SJSA1 (cell line): ENCODE measurements around the gene MYO15B. TPM values are rescaled to one million over a fixed set of nuclear protein-coding genes. Genes with fewer than 3 reads are reported as not detected.
"Not testable (repeated sequence)": the region's sequence is repeated elsewhere in the genome, so short reads cannot be mapped to it uniquely, and the experiment has no call there.

Source experiments
- DNase-seq, 2 experiments: peaks; one replicate each; pipeline ENCODE4 v3.0.0-alpha.2; 2015 to 2020; ENCODE audit warnings: low spot score in 2 of 2, low read depth in 1 of 2
- H3K27ac ChIP-seq: fragments of 250-450 bp; sonication (Bioruptor Pico); 2 replicates; pipeline ENCODE4 v1.5.1; 2020; ENCODE audit warnings: mild to moderate bottlenecking, moderate library complexity
- H3K27me3 ChIP-seq: fragments of 250-450 bp; sonication (Bioruptor Pico); replicated peaks from 2 replicates; pipeline ENCODE4 v1.5.1; 2020; ENCODE audit warnings: mild to moderate bottlenecking, moderate library complexity
- H3K36me3 ChIP-seq: fragments of 250-450 bp; sonication (Bioruptor Pico); 2 replicates; pipeline ENCODE4 v1.5.1; 2020; ENCODE audit warnings: mild to moderate bottlenecking
- H3K4me1 ChIP-seq: fragments of 250-450 bp; sonication (Bioruptor Pico); replicated peaks from 2 replicates; pipeline ENCODE4 v1.6.1; 2021; ENCODE audit warnings: mild to moderate bottlenecking
- H3K4me3 ChIP-seq: fragments of 250-450 bp; sonication (Bioruptor Pico); 2 replicates; pipeline ENCODE4 v1.5.1; 2020; ENCODE audit warnings: mild to moderate bottlenecking
- H3K9me3 ChIP-seq: fragments of 250-450 bp; sonication (Bioruptor Pico); replicated peaks from 2 replicates; pipeline ENCODE4 v1.5.1; 2020; ENCODE audit warnings: mild to moderate bottlenecking
- total RNA-seq: library from RNA; depleted of rRNA; stranded (reverse); fragments of >200 nt; shearing (Covaris generic); gene quantifications from 2 replicates; pipeline ENCODE4 v1.2.3, GENCODE V29; 2014

MYO15B gene
- total RNA-seq, 1 experiment from 2014 or later = 0.03 TPM

DNA sequence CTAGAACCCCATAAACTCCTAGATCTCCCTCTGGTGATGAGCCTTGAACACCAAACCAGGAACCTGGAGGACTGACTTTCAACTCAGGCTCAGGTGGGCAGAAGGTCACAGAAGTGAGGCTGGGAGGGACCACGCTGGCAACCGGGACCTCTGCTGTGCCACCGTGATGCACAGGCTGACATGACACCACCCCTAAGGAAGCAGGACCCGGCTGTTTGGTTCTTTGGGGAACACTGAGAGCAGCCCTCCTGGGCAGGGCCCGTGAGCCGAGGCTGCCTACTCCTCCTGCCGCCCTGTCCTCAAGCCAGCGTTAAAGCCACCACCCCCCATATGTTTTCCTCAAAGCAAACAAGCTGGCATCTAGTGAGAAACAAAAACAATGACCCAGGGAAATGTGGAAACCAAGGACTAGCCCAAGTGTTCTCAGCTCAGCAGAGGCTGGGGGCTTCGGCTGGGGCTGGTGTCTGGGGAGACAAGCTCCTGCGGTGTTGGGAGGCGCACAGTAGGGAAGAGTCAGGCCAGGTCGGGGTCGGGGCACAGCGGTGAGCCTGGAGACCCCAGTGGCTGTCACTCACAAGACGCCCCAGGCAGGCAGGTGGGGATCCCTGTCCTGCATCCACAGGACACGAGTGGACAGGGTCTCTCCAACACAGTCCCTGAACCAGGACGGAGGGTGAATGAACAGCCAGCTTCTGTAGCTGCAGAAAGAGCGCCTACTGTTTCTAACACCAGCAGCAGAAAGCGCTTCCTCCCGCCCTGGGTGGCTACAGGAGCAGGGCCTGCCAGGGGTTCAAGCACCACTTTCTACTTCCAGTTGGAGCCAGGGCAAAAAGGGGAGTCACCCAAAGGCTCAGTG is 47.4 kb downstream of the MYO15B start:
- Histone ChIP-seq H3K4me3 (no peak overlapping the region), H3K27ac (no peak overlapping the region), H3K27me3 (no peaks in the 10 kb centered on the region), H3K9me3 (no peaks in the 10 kb centered on the region), H3K36me3 (peaks cover 26% of the 10 kb centered on the region; the same call in 1 of the 2 replicates), H3K4me1 (peaks cover 17% of the 10 kb centered on the region)
- no peak for DNase-seq

DNA sequence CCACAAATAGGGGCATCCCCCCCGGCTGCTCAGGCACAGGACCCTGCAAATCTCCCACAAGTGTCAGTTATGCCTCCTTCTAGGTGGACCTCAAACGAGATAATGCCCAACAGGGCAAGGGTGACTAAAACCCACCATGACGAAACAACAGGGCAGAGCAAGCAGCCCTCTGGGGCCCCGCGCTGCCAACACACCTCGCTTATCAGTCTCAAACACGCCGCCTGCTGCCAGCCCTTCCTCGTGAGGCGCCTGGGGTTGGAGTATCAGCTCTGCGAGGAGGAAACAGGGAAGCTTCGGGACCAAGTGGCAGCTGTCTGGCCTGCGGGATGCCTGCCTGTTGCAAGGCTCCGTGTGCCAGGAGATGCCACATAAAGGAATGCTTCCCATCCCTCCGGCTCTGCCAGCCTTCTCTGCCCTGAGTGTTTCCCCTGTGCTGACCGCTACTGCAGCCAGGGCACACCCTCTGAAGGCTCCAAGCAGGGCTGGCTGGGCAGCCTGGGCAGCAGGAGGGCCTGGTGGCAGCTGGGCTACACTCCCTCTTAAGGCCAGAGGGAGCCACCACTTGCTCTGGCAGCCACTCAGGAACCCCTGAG is 48.1 kb downstream of the MYO15B start:
- H3K27me3 ChIP-seq = no peaks in the 10 kb centered on the region

GRCh38 chr17:75636381-75637142 is 49.0 kb downstream of the MYO15B start:
- Histone ChIP-seq H3K4me1 (peaks cover 17% of the 10 kb centered on the region), H3K9me3 (no peaks in the 10 kb centered on the region), H3K27ac (no peak overlapping the region), H3K4me3 (no peak overlapping the region), H3K36me3 (peaks cover 27% of the 10 kb centered on the region), H3K27me3 (no peaks in the 10 kb centered on the region)
- DNase-seq = no peak

More for the DNA sequence above, 48.1 kb downstream of the MYO15B start:
- peaks cover 17% of the 10 kb centered on the region for H3K4me1 ChIP-seq
- DNase-seq = no peak
- H3K36me3 ChIP-seq = peaks cover 28% of the 10 kb centered on the region
- no peaks in the 10 kb centered on the region for H3K9me3 ChIP-seq
- no peak overlapping the region for H3K27ac ChIP-seq
- H3K4me3 ChIP-seq = no peak overlapping the region

- H3K27ac ChIP-seq = no peak overlapping the region
- H3K27me3 ChIP-seq = no peaks in the 10 kb centered on the region
- H3K4me3 ChIP-seq = no peak overlapping the region
- peaks cover 26% of the 10 kb centered on the region for H3K36me3 ChIP-seq
- DNase-seq = no peak
- peaks cover 17% of the 10 kb centered on the region for H3K4me1 ChIP-seq
- no peaks in the 10 kb centered on the region for H3K9me3 ChIP-seq
These were observed 49.5 kb downstream of the MYO15B start for GRCh38 chr17:75637143-75637538.

GRCh38 chr17:75637551-75637950 is 50.0 kb downstream of the MYO15B start:
- Histone ChIP-seq H3K9me3 (no peaks in the 10 kb centered on the region), H3K27me3 (no peaks in the 10 kb centered on the region), H3K36me3 (peaks cover 27% of the 10 kb centered on the region), H3K4me1 (peaks cover 17% of the 10 kb centered on the region), H3K27ac (no peak overlapping the region), H3K4me3 (no peak overlapping the region)
- no peak for DNase-seq

DNA sequence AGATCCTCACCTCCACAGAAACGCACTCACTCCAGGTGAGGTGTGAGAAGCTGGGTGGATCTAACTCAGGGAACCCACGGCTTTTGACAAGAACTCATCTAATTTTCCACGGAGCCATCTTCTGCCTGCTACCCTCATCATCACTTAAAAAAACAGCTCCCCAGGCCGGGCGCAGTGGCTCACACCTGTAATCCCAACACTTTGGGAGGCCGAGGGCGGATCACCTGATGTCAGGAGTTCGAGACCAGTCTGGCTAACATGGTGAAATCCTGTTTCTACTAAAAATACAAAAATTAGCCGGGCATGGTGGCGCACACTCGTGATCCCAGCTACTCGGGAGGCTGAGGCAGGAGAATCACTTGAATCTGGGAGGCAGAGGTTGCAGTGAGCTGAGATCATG is 50.4 kb downstream of the MYO15B start:
- H3K27me3 ChIP-seq = not testable (repeated sequence)

GRCh38 chr17:75638893-75639292 is 51.3 kb downstream of the MYO15B start:
- peaks cover 4% of the 10 kb centered on the region for H3K4me1 ChIP-seq
- H3K27me3 ChIP-seq = no peaks in the 10 kb centered on the region
- DNase-seq = no peak
- no peak overlapping the region for H3K4me3 ChIP-seq
- no peaks in the 10 kb centered on the region for H3K9me3 ChIP-seq
- H3K36me3 ChIP-seq = peaks cover 39% of the 10 kb centered on the region
- no peak overlapping the region for H3K27ac ChIP-seq

More for the DNA sequence above, 50.4 kb downstream of the MYO15B start:
- not testable (repeated sequence) for H3K9me3 ChIP-seq, H3K27ac ChIP-seq, H3K4me3 ChIP-seq, DNase-seq
- Histone ChIP-seq H3K36me3 (peaks cover 32% of the 10 kb centered on the region), H3K4me1 (peaks cover 13% of the 10 kb centered on the region)

DNA sequence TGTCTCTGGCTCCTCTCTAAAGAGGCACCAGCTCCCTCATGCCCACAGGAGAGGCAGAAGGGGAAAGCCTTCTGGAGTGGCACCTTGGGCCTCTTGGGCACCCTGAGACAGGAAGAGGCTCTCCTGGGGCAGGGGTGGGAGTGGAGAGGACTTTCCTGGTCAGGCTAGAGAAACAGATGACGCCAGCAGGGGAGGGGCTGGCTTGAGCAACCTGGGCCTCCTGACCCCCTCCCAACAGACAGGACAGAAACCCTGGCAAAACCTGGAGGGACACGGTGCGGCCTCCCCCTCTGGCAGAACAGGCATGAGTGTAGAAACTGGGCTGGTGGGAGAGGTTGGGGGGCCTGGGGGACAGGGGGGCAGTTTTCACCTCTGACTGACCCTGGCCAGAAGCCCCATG is 51.7 kb downstream of the MYO15B start:
- peaks cover 42% of the 10 kb centered on the region for H3K36me3 ChIP-seq
- DNase-seq = no peak
- H3K27ac ChIP-seq = no peak overlapping the region

GRCh38 chr17:75639771-75640555 is 52.4 kb downstream of the MYO15B start:
- no peak for DNase-seq
- no peak overlapping the region for H3K27ac ChIP-seq
- peaks cover 42% of the 10 kb centered on the region for H3K36me3 ChIP-seq
- H3K4me3 ChIP-seq = no peak overlapping the region
- H3K4me1 ChIP-seq = no peaks in the 10 kb centered on the region
- H3K9me3 ChIP-seq = no peaks in the 10 kb centered on the region
- no peaks in the 10 kb centered on the region for H3K27me3 ChIP-seq

More for the DNA sequence above, 51.7 kb downstream of the MYO15B start:
- H3K27me3 ChIP-seq = no peaks in the 10 kb centered on the region
- no peaks in the 10 kb centered on the region for H3K4me1 ChIP-seq
- no peak overlapping the region for H3K4me3 ChIP-seq
- no peaks in the 10 kb centered on the region for H3K9me3 ChIP-seq

DNA sequence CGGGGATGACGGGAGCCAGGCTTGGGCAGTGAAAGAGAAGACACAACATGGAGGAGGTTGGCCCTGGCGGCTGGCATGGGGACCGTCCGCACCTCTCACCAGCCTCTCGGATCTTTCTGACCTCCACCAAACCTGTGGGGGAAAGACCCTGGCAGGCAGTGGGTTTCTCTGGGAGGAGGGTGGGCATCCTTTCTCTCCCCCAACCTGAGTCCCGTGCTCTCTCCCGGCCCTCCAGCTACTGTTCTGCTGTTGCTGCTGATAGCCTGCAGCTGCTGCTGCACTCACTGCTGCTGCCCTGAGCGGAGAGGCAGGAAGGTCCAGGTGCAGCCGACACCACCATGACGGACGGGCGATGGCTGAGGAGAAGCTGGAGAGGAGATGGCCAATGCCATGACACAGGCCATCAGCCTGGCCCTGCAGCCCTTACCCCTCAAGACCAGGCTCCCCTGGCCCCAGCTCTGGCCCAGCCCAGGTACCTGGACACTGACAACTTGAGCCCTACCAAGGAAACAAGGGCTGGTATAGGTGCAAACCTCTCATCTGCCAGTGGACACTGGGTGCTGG is 53.0 kb downstream of the MYO15B start:
- no peaks in the 10 kb centered on the region for H3K9me3 ChIP-seq
- H3K27me3 ChIP-seq = no peaks in the 10 kb centered on the region
- no peaks in the 10 kb centered on the region for H3K4me1 ChIP-seq
- DNase-seq = no peak
- H3K27ac ChIP-seq = no peak overlapping the region
- H3K36me3 ChIP-seq = peaks cover 42% of the 10 kb centered on the region
- no peak overlapping the region for H3K4me3 ChIP-seq

- Histone ChIP-seq H3K27ac (no peak overlapping the region), H3K4me1 (no peaks in the 10 kb centered on the region), H3K27me3 (no peaks in the 10 kb centered on the region), H3K9me3 (no peaks in the 10 kb centered on the region), H3K4me3 (no peak overlapping the region), H3K36me3 (peaks cover 42% of the 10 kb centered on the region)
- DNase-seq = no peak
These were observed 53.7 kb downstream of the MYO15B start for GRCh38 chr17:75641343-75641742.

DNA sequence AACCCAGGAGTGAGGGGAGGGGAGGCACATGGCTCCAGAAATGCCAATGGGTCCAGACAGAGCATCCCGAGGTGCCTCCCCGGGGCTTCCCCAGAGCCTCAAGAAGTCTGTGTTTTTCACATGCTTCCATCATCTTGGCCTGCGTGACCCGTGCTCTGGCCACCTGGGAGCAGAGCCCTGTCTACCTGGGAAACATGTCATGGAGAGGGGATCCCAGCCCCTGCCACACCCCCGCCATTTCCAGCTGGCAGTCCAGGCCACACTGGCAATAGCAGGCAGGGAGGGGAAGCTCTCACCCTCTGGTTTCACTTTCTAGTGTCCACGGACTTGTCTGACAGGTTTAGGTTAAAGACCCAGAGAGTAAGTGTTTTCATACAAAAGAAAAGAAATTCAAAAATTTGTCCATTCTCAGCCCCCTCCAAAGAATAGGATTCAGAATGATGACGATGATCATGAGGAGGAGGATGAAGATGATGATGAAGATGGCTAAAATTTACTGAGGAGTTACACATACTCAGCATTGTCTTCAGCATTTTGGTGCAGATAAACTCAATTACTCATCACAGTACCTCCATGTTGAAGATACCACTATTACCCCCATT is 54.7 kb downstream of the MYO15B start:
- H3K27ac ChIP-seq = no peak overlapping the region

More for the DNA sequence above, 54.7 kb downstream of the MYO15B start:
- Histone ChIP-seq H3K4me1 (no peaks in the 10 kb centered on the region), H3K9me3 (no peaks in the 10 kb centered on the region), H3K27me3 (no peaks in the 10 kb centered on the region), H3K4me3 (no peak overlapping the region), H3K36me3 (peaks cover 42% of the 10 kb centered on the region)
- no peak for DNase-seq
